ENCODE results near the gene ELF1. TPM values are rescaled to one million over a fixed set of nuclear protein-coding genes. Genes with fewer than 3 reads are reported as not detected.

ELF1 gene
- total and polyA plus RNA-seq, 10 of the 15 experiments (the other 5 are each of a cell fraction or from before 2014, with no cell fraction given): 43.3 to 97.6 (median 55.7) TPM

DNA sequence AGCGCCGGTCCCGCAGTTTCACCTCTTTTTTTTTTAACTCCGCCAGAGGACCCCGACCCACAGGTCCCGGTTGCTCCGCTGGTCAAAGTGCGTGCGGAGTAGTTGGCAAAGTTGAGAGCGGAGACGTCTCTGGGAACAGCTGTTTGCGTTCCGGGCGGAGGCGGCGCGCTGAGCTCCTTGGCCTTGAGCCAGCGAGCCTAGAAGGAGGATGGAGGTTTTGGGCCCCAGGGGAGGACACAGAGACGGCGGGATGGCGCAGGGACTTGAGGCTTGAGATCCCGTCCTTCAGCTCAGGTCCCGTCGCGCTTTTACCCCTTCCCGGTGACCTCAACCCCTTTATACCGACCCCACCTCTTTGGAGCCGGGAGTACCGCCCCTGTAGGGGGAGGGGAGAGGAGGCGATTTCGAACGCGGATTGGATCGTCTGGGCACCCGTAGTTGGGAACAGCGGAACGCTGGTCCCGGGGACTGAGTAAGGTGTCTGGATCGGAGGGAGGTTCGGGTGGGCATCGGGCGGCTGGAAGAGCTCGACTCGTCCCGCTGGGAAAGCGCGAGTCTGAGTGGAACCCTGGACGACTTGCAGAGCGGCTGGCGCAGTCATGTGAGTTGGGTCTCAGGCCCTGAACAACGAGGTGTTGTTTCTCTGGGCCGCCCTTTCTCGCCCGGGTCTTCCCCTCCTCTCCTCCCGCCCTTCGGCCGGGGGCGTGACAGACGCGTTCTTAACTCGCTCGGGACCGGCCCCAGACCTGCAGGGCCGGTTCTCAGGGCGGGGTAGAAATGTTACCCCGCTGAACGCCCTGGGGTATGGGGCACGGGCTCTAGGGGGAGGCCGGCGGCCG lies 42.2 kb upstream of the ELF1 start, which contains the start of gene WBP4:
Gene WBP4, plus strand, starts transcription at position 435 of the 839 bp plus-strand sequence. Its CDS starts 165 bp downstream, at position 600.
- intact Hi-C loops (cut with micrococcal nuclease; ENCODE audit: unreplicated experiment) (loop anchor here (2.0 to 5.0 kb wide), 5 partner anchors 42 to 250 kb away; partner anchors contain the start of genes ELF1, KBTBD6 and NAA16), in situ Hi-C loops (cut with MboI) (no loop called here)
- ChIA-PET POLR2A (interaction anchor here (0.6 to 4.3 kb wide), 11 partner anchors 43 to 171 kb away, joined by 3 to 23 read pairs (median 3); partner anchors contain the start of gene ELF1), RAD21 (ENCODE audit: unreplicated experiment) (interaction anchor here (0.7 to 9.9 kb wide), 16 partner anchors 8 to 1211 kb away, joined by 3 to 172 read pairs (median 4); no protein-coding TSS in a partner anchor), SMC1A (ENCODE audit: uncharacterized antibody, unreplicated experiment) (interaction anchor here (0.7 to 2.6 kb wide), 10 partner anchors 31 to 171 kb away, joined by 3 to 14 read pairs (median 4); no protein-coding TSS in a partner anchor), CTCF (interaction anchor here (0.9 to 5.2 kb wide), 10 partner anchors 12 to 161 kb away, joined by 3 to 32 read pairs (median 5); partner anchors contain the start of gene ELF1)
- no TSS peak for BruUV-seq (replicated peaks)
- ATAC-seq: peak; percentile 80
- FAIRE-seq: peak; percentile 75
- Histone ChIP-seq H3K27ac (ENCODE audit: control insufficient read depth, insufficient read depth) (peak within 1 kb of the TSS; percentile 96), H3K4me1 (ENCODE audit: control insufficient read depth, insufficient read depth, low read length) (peaks cover 3% of the 10 kb centered on the region; the same call in 1 of the 2 replicates), H4K20me1 (ENCODE audit: control insufficient read depth, insufficient read depth) (no peaks in the 10 kb centered on the region), H3K4me3 (peak within 1 kb of the TSS; percentile 94), H3K9ac (ENCODE audit: control insufficient read depth, insufficient read depth, low read length) (peak within 1 kb of the TSS; percentile 94), H3K36me3 (ENCODE audit: control insufficient read depth in 2 of 2, insufficient read depth in 2 of 2, low read length in 1 of 2) (0 out of 4 replicates have a peak, but pooled peaks cover 0 to 3% of the 10 kb centered on the region in 2 experiments), H3K27me3 (replicated peaks in 1 of 2; ENCODE audit: control insufficient read depth in 2 of 2, insufficient read depth in 2 of 2, low read length in 1 of 2) (no peaks in the 10 kb centered on the region), H3K9me3 (replicated peaks; ENCODE audit: control insufficient read depth, insufficient read depth, low read length) (no peaks in the 10 kb centered on the region), H2AFZ (ENCODE audit: control insufficient read depth, low read depth, low read length) (peak within 1 kb of the TSS; percentile 99), H3K4me2 (ENCODE audit: control insufficient read depth, insufficient read depth) (peak within 1 kb of the TSS; percentile 94), H3K79me2 (ENCODE audit: control insufficient read depth, insufficient read depth, low read length) (peaks cover 71% of the 10 kb centered on the region)
- DNase-seq (ENCODE audit: low read depth, low spot score): peak; percentile 82
- under 1% methylated on average over 61 of the region's 71 CpGs for WGBS (ENCODE audit: insufficient coverage, insufficient replicate concordance, low lambda C conversion rate, missing lambda C conversion rate)
- TF ChIP-seq DPF2 (IDR thresholded peaks at IDR 0.05): 0 out of 2 replicates have a peak, but pooled peaks have one; percentile 65
- TF ChIP-seq REST (IDR thresholded peaks at IDR 0.05; ENCODE audit: low read depth, low read length): no peak
- peak; percentile 80 for TF ChIP-seq NR2F1 (conservative IDR thresholded peaks at IDR 0.05)
- TF ChIP-seq, protein P1, sequence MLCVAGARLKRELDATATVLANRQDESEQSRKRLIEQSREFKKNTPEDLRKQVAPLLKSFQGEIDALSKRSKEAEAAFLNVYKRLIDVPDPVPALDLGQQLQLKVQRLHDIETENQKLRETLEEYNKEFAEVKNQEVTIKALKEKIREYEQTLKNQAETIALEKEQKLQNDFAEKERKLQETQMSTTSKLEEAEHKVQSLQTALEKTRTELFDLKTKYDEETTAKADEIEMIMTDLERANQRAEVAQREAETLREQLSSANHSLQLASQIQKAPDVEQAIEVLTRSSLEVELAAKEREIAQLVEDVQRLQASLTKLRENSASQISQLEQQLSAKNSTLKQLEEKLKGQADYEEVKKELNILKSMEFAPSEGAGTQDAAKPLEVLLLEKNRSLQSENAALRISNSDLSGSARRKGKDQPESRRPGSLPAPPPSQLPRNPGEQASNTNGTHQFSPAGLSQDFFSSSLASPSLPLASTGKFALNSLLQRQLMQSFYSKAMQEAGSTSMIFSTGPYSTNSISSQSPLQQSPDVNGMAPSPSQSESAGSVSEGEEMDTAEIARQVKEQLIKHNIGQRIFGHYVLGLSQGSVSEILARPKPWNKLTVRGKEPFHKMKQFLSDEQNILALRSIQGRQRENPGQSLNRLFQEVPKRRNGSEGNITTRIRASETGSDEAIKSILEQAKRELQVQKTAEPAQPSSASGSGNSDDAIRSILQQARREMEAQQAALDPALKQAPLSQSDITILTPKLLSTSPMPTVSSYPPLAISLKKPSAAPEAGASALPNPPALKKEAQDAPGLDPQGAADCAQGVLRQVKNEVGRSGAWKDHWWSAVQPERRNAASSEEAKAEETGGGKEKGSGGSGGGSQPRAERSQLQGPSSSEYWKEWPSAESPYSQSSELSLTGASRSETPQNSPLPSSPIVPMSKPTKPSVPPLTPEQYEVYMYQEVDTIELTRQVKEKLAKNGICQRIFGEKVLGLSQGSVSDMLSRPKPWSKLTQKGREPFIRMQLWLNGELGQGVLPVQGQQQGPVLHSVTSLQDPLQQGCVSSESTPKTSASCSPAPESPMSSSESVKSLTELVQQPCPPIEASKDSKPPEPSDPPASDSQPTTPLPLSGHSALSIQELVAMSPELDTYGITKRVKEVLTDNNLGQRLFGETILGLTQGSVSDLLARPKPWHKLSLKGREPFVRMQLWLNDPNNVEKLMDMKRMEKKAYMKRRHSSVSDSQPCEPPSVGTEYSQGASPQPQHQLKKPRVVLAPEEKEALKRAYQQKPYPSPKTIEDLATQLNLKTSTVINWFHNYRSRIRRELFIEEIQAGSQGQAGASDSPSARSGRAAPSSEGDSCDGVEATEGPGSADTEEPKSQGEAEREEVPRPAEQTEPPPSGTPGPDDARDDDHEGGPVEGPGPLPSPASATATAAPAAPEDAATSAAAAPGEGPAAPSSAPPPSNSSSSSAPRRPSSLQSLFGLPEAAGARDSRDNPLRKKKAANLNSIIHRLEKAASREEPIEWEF (IDR thresholded peaks at IDR 0.05; ENCODE audit: insufficient replicate concordance, low read depth, low read length): no peak
- TF ChIP-seq TBL1XR1 (IDR thresholded peaks at IDR 0.05; ENCODE audit: low read depth, low read length): peak; percentile 11; the same call in 1 of the 2 replicates
- peak; percentile 70 for TF ChIP-seq NKRF (conservative IDR thresholded peaks at IDR 0.05)
- no peak for TF ChIP-seq RBBP5 (conservative IDR thresholded peaks at IDR 0.05)
- no peak for TF ChIP-seq ELK1 (IDR thresholded peaks at IDR 0.05; ENCODE audit: low read depth, low read length)
